WERI-Rb-1 (cell line): Measurements from ENCODE around the gene BRD1.

ENCODE experiments used
- DNase-seq: peaks from one replicate; pipeline ENCODE4 v3.0.0-alpha.2; 2020
- H3K27ac ChIP-seq: fragments of 250-450 bp; sonication (Bioruptor Pico); 2 replicates; pipeline ENCODE4 v1.5.1; 2020; ENCODE audit warnings: mild to moderate bottlenecking, moderate library complexity
- H3K27me3 ChIP-seq: fragments of 250-450 bp; sonication (Bioruptor Pico); 2 replicates; pipeline ENCODE4 v1.5.1; 2021; ENCODE audit warnings: mild to moderate bottlenecking, low read depth, moderate library complexity; ENCODE audit not compliant: insufficient read depth, severe bottlenecking
- H3K36me3 ChIP-seq: fragments of 250-450 bp; sonication (Bioruptor Pico); 2 replicates; pipeline ENCODE4 v1.5.1; 2020; ENCODE audit warnings: mild to moderate bottlenecking, moderate library complexity
- H3K4me3 ChIP-seq: 2 replicates; pipeline ENCODE4 v1.5.1; 2011; ENCODE audit warnings: low read depth, mild to moderate bottlenecking, control low read depth, low read length
- H3K9me3 ChIP-seq: fragments of 250-450 bp; sonication (Bioruptor Pico); 2 replicates; pipeline ENCODE4 v1.5.1; 2021; ENCODE audit warnings: mild to moderate bottlenecking, moderate library complexity; ENCODE audit not compliant: severe bottlenecking
- TF ChIP-seq, protein P1 (sequence below): IDR thresholded peaks from 2 replicates; pipeline ENCODE4 v1.5.1; 2011; ENCODE audit warnings: low read depth, mild to moderate bottlenecking, control low read depth, inconsistent platforms, low read length

Gene BRD1

GRCh38 chr22:49751318-49751965 is 76.2 kb downstream of the BRD1 start:
- H3K4me3 ChIP-seq: no peak overlapping the region
- H3K36me3 ChIP-seq: no peaks in the 10 kb centered on the region
- peaks cover 10% of the 10 kb centered on the region for H3K9me3 ChIP-seq
- peak overlapping the region; percentile 91 for H3K27ac ChIP-seq
- DNase-seq: no peak
- H3K27me3 ChIP-seq: no peaks in the 10 kb centered on the region
- TF ChIP-seq, protein P1, sequence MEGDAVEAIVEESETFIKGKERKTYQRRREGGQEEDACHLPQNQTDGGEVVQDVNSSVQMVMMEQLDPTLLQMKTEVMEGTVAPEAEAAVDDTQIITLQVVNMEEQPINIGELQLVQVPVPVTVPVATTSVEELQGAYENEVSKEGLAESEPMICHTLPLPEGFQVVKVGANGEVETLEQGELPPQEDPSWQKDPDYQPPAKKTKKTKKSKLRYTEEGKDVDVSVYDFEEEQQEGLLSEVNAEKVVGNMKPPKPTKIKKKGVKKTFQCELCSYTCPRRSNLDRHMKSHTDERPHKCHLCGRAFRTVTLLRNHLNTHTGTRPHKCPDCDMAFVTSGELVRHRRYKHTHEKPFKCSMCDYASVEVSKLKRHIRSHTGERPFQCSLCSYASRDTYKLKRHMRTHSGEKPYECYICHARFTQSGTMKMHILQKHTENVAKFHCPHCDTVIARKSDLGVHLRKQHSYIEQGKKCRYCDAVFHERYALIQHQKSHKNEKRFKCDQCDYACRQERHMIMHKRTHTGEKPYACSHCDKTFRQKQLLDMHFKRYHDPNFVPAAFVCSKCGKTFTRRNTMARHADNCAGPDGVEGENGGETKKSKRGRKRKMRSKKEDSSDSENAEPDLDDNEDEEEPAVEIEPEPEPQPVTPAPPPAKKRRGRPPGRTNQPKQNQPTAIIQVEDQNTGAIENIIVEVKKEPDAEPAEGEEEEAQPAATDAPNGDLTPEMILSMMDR: no peak

DNA sequence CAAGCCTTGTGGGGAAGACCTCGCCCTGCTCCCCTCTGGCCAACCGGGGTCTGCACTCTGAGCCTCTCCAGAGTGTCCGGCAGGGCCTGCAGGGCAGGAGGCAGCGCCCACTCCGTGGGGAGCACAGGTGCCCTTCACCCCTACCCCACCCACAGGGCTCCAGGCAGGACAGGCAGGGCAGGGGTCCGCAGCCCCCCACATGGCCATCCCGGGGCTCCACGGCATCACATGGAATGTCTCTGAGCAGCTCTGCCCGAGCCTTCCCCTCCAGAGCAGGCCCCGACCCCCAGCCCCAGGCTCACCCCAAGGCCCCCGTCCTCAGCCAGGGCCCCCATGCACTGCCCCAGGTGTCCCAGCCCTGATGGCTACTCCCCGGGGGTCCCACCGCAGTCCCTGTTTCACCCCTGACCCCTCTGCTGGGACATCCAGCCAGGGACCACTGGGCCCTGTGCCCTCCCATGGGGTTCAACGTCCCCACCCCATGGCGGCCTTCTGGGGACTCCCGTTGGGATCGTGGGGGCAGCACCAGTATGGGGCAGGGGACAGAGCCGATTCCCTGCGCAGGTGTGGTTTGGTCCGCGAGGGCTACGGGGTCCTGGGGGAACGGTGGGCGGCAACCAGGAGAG is 77.7 kb downstream of the BRD1 start:
- no peak for DNase-seq
- TF ChIP-seq, protein P1: no peak
- no peak overlapping the region for H3K4me3 ChIP-seq
- no peak overlapping the region for H3K27ac ChIP-seq
- no peaks in the 10 kb centered on the region for H3K36me3 ChIP-seq
- H3K9me3 ChIP-seq: peaks cover 17% of the 10 kb centered on the region
- H3K27me3 ChIP-seq: no peaks in the 10 kb centered on the region

DNA sequence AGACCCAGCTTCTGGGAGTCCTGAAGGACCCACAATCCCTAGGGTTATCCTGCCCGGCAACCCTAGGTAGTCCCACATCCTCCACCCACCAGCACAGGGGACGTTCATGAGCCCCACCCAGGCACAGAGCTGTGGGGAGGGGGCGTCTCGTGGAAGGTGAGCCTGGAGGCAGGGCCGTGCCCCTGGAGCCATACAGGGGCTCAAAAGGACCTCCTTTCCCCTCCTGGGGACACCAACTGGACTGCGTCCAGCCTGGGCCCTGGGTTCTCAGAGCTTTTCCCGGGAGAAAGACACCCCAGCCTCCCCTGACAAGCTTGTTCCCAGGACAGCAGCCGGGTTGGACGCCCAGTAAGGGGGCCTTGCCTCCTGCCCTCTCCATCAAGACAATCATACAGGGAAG is 78.4 kb downstream of the BRD1 start:
- TF ChIP-seq, protein P1: no peak
- H3K27me3 ChIP-seq: no peaks in the 10 kb centered on the region
- no peaks in the 10 kb centered on the region for H3K36me3 ChIP-seq
- H3K9me3 ChIP-seq: peaks cover 22% of the 10 kb centered on the region
- no peak for DNase-seq
- no peak overlapping the region for H3K4me3 ChIP-seq
- H3K27ac ChIP-seq: peak overlapping the region; percentile 30; the same call in 1 of the 2 replicates

GRCh38 chr22:49748514-49748913 is 79.2 kb downstream of the BRD1 start:
- Histone ChIP-seq H3K9me3 (peaks cover 27% of the 10 kb centered on the region), H3K27me3 (no peaks in the 10 kb centered on the region), H3K4me3 (no peak overlapping the region), H3K27ac (no peak overlapping the region), H3K36me3 (no peaks in the 10 kb centered on the region)
- DNase-seq: no peak
- TF ChIP-seq, protein P1: no peak

DNA sequence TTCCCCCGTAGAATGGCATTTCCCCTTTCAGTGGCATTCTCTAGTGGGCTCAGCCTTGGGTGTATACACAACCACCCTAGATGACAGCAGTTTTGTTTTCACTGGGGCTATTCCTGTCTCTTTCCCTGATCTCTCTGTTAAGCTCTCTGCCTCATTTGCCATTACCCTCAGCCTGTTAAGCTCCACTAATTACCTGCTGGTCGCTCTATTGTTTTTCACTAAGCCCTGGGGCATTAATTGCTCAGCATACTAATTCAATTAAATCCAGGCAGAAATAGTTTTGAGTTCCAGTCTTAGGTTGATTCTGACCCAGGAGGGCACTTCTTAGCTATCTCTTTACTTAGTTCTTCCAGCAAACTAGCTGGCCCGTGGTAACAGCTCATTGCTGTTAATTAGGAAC is 80.0 kb downstream of the BRD1 start:
- no peak for DNase-seq
- TF ChIP-seq, protein P1: no peak
- H3K4me3 ChIP-seq: no peak overlapping the region
- no peak overlapping the region for H3K27ac ChIP-seq
- peaks cover 27% of the 10 kb centered on the region for H3K9me3 ChIP-seq
- no peaks in the 10 kb centered on the region for H3K27me3 ChIP-seq
- H3K36me3 ChIP-seq: no peaks in the 10 kb centered on the region

- Histone ChIP-seq H3K27ac (no peak overlapping the region), H3K4me3 (no peak overlapping the region), H3K27me3 (no peaks in the 10 kb centered on the region), H3K9me3 (peaks cover 27% of the 10 kb centered on the region), H3K36me3 (no peaks in the 10 kb centered on the region)
- TF ChIP-seq, protein P1: no peak
- DNase-seq: no peak
Measured at GRCh38 chr22:49747130-49747529, 80.5 kb downstream of the BRD1 start.
